WTC11 (cell line): ENCODE results near the gene GET4. TPM values are rescaled to one million over a fixed set of nuclear protein-coding genes. Genes with fewer than 3 reads are reported as not detected.

Source experiments
- ATAC-seq: fragments of 200-7000 bp; cut with Tn5 transposase; 2 replicates; pipeline ENCODE4 v1.10.0; 2021; ENCODE audit warnings: mild to moderate bottlenecking, moderate library complexity
- CTCF ChIA-PET: fragments of 300-600 bp; sonication (Branson Sonifier 250); formaldehyde crosslinking; loops from one replicate; lab custom pipeline; 2021; ENCODE audit warnings: antibody characterized with exemption; lab: Charles Lee
- POLR2A ChIA-PET: fragments of 350-600 bp; sonication (Branson Sonifier 250); formaldehyde crosslinking; loops from one replicate; lab custom pipeline; 2021; ENCODE audit warnings: antibody characterized with exemption; lab: Charles Lee
- DNase-seq: peaks from one replicate; pipeline ENCODE4 v3.0.0; 2021; ENCODE audit warnings: low spot score
- H3K27ac Mint-ChIP-seq: 2 replicates; pipeline ENCODE4 v1.8.0; 2021; ENCODE audit warnings: mixed read lengths
- H3K27me3 Mint-ChIP-seq: 2 replicates; pipeline ENCODE4 v1.8.0; 2021; ENCODE audit warnings: low read depth, mild to moderate bottlenecking, moderate library complexity, mixed read lengths
- H3K36me3 Mint-ChIP-seq: 2 replicates; pipeline ENCODE4 v1.8.0; 2021; ENCODE audit warnings: mixed read lengths
- H3K4me1 Mint-ChIP-seq: 2 replicates; pipeline ENCODE4 v1.8.0; 2022; ENCODE audit warnings: mixed read lengths
- H3K4me3 Mint-ChIP-seq: 2 replicates; pipeline ENCODE4 v1.8.0; 2021; ENCODE audit warnings: mild to moderate bottlenecking, moderate library complexity, mixed read lengths
- H3K9me3 Mint-ChIP-seq: 2 replicates; pipeline ENCODE4 v1.8.0; 2021; ENCODE audit warnings: mixed read lengths
- CBFB ChIP-seq: sonication (generic); formaldehyde crosslinking; IDR thresholded peaks from 2 replicates; pipeline ENCODE4 v1.8.1; 2022; ENCODE audit warnings: mild to moderate bottlenecking, low read depth, missing genetic modification reagents
- CREB1 ChIP-seq: sonication (generic); formaldehyde crosslinking; IDR thresholded peaks from 2 replicates; pipeline ENCODE4 v1.8.0; 2023; ENCODE audit warnings: mild to moderate bottlenecking, missing genetic modification reagents
- HMGA2 ChIP-seq: fragments of 250-450 bp; sonication (Bioruptor Pico); IDR thresholded peaks from 2 replicates; pipeline ENCODE4 v1.4.0; 2021; ENCODE audit warnings: mild to moderate bottlenecking, moderate library complexity
- MXD4 ChIP-seq: fragments of 250-450 bp; sonication (Bioruptor Pico); IDR thresholded peaks from 2 replicates; pipeline ENCODE4 v1.8.0; 2021; ENCODE audit warnings: mild to moderate bottlenecking, moderate library complexity, borderline replicate concordance
- NFYB ChIP-seq: sonication (generic); formaldehyde crosslinking; conservative IDR thresholded peaks from 2 replicates; pipeline ENCODE4 v1.8.0; 2022; ENCODE audit warnings: low read depth, missing genetic modification reagents
- RELA ChIP-seq: sonication (generic); formaldehyde crosslinking; IDR thresholded peaks from 2 replicates; pipeline ENCODE4 v1.8.1; 2022; ENCODE audit warnings: missing genetic modification reagents, mild to moderate bottlenecking, borderline replicate concordance
- TEAD1 ChIP-seq: sonication (generic); formaldehyde crosslinking; IDR thresholded peaks from 2 replicates; pipeline ENCODE4 v1.8.0; 2022; ENCODE audit warnings: mild to moderate bottlenecking, missing genetic modification reagents
- USF1 ChIP-seq: sonication (generic); formaldehyde crosslinking; IDR thresholded peaks from 2 replicates; pipeline ENCODE4 v1.8.0; 2022; ENCODE audit warnings: mild to moderate bottlenecking, missing genetic modification reagents
- ZBTB43 ChIP-seq: sonication (generic); formaldehyde crosslinking; IDR thresholded peaks from 2 replicates; pipeline ENCODE4 v1.8.1; 2023; ENCODE audit warnings: mild to moderate bottlenecking, missing genetic modification reagents
- ZNF121 ChIP-seq: sonication (generic); formaldehyde crosslinking; IDR thresholded peaks from 2 replicates; pipeline ENCODE4 v1.8.0; 2023; ENCODE audit warnings: missing genetic modification reagents
- ZNF138 ChIP-seq: sonication (generic); formaldehyde crosslinking; conservative IDR thresholded peaks from 2 replicates; pipeline ENCODE4 v1.8.1; 2022; ENCODE audit warnings: mild to moderate bottlenecking, moderate library complexity, missing genetic modification reagents
- ZNF263 ChIP-seq: sonication (generic); formaldehyde crosslinking; IDR thresholded peaks from 2 replicates; pipeline ENCODE4 v1.8.1; 2022; ENCODE audit warnings: low read depth, mild to moderate bottlenecking, moderate library complexity, missing genetic modification reagents
- ZNF317 ChIP-seq: sonication (generic); formaldehyde crosslinking; IDR thresholded peaks from 2 replicates; pipeline ENCODE4 v1.8.1; 2023; ENCODE audit warnings: low read depth, mild to moderate bottlenecking, moderate library complexity, missing genetic modification reagents, borderline replicate concordance
- ZNF423 ChIP-seq: fragments of 250-450 bp; sonication (Bioruptor Pico); IDR thresholded peaks from 2 replicates; pipeline ENCODE4 v2.1.2; 2022; ENCODE audit warnings: mild to moderate bottlenecking, moderate library complexity
- ZSCAN18 ChIP-seq: fragments of 250-450 bp; sonication (Bioruptor Pico); IDR thresholded peaks from 2 replicates; pipeline ENCODE4 v2.1.2; 2022; ENCODE audit warnings: mild to moderate bottlenecking, moderate library complexity
- total RNA-seq: library from RNA; stranded (reverse); gene quantifications from 3 replicates; pipeline ENCODE4 v1.2.3, GENCODE V29; 2021
- TF ChIP-seq, protein P1 (sequence below): sonication (generic); formaldehyde crosslinking; IDR thresholded peaks from 2 replicates; pipeline ENCODE4 v1.8.1; 2023; ENCODE audit warnings: mild to moderate bottlenecking, moderate library complexity, missing genetic modification reagents
- TF ChIP-seq, protein P2 (sequence below): fragments of 250-450 bp; sonication (Bioruptor Pico); IDR thresholded peaks from 2 replicates; pipeline ENCODE4 v1.9.0; 2021; ENCODE audit warnings: mild to moderate bottlenecking
- TF ChIP-seq, protein P3 (sequence below): sonication (generic); formaldehyde crosslinking; IDR thresholded peaks from 2 replicates; pipeline ENCODE4 v1.8.1; 2022; ENCODE audit warnings: mild to moderate bottlenecking, missing genetic modification reagents, moderate library complexity, borderline replicate concordance
- TF ChIP-seq, protein P4 (sequence below): fragments of 250-450 bp; sonication (Bioruptor Pico); conservative IDR thresholded peaks from 2 replicates; pipeline ENCODE4 v1.9.0; 2021; ENCODE audit warnings: mild to moderate bottlenecking

Gene GET4
- total RNA-seq, 1 experiment from 2014 or later: 73.0 TPM

DNA sequence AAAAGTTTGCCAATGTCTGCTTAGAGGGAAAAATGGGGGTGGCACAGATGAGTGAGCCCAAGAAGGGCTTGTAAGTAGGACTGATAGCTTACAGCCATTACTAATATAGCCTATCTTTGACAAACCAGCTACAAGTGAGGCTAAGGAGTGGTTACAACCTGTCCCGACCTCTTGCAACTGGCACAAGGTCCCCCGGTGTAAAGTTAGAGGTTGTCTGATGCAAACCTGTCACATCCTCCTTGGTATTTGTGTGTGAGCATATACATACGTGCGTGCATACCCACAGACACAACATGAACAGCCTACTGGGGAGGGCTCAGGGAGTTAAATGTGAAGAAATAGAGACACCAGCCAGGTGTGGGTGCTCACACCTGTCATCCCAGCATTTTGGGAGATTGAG is 63.5 kb downstream of the GET4 start:
- no peaks in the 10 kb centered on the region for H3K36me3 Mint-ChIP-seq
- H3K27ac Mint-ChIP-seq: no peak overlapping the region
- TF ChIP-seq TEAD1 (CRISPR knock-in tag) (no peak), CBFB (no peak), ZNF263 (CRISPR knock-in tag) (no peak), MXD4 (CRISPR knock-in tag) (no peak), CREB1 (CRISPR knock-in tag) (no peak), HMGA2 (no peak), ZNF121 (CRISPR knock-in tag) (no peak), USF1 (CRISPR knock-in tag) (no peak), RELA (no peak), ZNF317 (no peak), NFYB (CRISPR knock-in tag) (no peak), ZBTB43 (CRISPR knock-in tag) (no peak), ZSCAN18 (CRISPR knock-in tag) (no peak), ZNF138 (no peak), ZNF423 (CRISPR knock-in tag) (no peak)
- TF ChIP-seq, protein P1, sequence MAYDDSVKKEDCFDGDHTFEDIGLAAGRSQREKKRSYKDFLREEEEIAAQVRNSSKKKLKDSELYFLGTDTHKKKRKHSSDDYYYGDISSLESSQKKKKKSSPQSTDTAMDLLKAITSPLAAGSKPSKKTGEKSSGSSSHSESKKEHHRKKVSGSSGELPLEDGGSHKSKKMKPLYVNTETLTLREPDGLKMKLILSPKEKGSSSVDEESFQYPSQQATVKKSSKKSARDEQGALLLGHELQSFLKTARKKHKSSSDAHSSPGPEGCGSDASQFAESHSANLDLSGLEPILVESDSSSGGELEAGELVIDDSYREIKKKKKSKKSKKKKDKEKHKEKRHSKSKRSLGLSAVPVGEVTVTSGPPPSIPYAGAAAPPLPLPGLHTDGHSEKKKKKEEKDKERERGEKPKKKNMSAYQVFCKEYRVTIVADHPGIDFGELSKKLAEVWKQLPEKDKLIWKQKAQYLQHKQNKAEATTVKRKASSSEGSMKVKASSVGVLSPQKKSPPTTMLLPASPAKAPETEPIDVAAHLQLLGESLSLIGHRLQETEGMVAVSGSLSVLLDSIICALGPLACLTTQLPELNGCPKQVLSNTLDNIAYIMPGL (CRISPR knock-in tag): no peak
- TF ChIP-seq, protein P2, sequence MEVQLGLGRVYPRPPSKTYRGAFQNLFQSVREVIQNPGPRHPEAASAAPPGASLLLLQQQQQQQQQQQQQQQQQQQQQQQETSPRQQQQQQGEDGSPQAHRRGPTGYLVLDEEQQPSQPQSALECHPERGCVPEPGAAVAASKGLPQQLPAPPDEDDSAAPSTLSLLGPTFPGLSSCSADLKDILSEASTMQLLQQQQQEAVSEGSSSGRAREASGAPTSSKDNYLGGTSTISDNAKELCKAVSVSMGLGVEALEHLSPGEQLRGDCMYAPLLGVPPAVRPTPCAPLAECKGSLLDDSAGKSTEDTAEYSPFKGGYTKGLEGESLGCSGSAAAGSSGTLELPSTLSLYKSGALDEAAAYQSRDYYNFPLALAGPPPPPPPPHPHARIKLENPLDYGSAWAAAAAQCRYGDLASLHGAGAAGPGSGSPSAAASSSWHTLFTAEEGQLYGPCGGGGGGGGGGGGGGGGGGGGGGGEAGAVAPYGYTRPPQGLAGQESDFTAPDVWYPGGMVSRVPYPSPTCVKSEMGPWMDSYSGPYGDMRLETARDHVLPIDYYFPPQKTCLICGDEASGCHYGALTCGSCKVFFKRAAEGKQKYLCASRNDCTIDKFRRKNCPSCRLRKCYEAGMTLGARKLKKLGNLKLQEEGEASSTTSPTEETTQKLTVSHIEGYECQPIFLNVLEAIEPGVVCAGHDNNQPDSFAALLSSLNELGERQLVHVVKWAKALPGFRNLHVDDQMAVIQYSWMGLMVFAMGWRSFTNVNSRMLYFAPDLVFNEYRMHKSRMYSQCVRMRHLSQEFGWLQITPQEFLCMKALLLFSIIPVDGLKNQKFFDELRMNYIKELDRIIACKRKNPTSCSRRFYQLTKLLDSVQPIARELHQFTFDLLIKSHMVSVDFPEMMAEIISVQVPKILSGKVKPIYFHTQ (CRISPR knock-in tag): no peak
- TF ChIP-seq, protein P3, sequence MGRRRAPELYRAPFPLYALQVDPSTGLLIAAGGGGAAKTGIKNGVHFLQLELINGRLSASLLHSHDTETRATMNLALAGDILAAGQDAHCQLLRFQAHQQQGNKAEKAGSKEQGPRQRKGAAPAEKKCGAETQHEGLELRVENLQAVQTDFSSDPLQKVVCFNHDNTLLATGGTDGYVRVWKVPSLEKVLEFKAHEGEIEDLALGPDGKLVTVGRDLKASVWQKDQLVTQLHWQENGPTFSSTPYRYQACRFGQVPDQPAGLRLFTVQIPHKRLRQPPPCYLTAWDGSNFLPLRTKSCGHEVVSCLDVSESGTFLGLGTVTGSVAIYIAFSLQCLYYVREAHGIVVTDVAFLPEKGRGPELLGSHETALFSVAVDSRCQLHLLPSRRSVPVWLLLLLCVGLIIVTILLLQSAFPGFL (CRISPR knock-in tag): no peak
- TF ChIP-seq, protein P4, sequence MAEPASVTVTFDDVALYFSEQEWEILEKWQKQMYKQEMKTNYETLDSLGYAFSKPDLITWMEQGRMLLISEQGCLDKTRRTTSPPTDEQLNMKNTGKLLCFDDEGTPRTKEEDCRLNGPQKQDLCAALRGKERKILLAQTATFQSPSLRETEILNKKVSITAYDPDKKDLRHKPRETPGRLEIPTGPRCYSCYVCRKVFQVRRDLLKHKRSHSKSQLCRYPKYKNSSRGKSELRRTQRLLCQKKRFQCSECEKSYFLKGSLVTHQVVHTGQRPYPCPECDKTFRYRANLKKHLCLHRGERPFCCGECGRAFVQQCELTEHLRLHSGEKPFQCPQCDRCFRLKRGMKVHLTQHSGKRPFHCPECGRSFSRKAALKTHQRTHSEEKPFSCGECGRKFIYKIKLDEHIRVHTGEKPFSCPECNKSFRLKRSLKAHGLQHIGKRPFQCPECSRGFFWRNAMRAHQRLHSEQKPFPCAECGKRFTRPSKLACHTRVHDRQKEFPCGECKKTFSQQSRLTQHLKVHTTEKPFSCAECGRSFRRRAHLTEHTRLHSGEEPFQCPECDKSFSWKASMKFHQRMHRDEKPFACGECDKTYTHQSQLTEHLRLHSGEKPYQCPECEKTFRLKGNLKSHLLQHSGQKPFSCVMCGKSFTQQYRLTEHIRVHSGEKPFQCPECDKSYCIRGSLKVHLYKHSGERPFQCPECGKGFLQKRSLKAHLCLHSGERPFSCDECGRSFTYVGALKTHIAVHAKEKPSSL (CRISPR knock-in tag): no peak
- TF ChIP-seq, all 79 proteins: peak for 0
- ATAC-seq (no peak), DNase-seq (no peak)
- Mint-ChIP-seq H3K4me3 (no peak overlapping the region), H3K4me1 (peaks cover 2% of the 10 kb centered on the region; the same call in 1 of the 2 replicates), H3K9me3 (peaks cover 4% of the 10 kb centered on the region; the same call in 1 of the 2 replicates), H3K27me3 (peaks cover 25% of the 10 kb centered on the region)
- POLR2A ChIA-PET: no interaction called here
- CTCF ChIA-PET: no interaction called here
